ENCODE measurements around the gene ALKBH2. TPM values are rescaled to one million over a fixed set of nuclear protein-coding genes. Genes with fewer than 3 reads are reported as not detected.

The ALKBH2 gene
- total RNA-seq, 1 donor from 2014 or later: 16.4 TPM

DNA sequence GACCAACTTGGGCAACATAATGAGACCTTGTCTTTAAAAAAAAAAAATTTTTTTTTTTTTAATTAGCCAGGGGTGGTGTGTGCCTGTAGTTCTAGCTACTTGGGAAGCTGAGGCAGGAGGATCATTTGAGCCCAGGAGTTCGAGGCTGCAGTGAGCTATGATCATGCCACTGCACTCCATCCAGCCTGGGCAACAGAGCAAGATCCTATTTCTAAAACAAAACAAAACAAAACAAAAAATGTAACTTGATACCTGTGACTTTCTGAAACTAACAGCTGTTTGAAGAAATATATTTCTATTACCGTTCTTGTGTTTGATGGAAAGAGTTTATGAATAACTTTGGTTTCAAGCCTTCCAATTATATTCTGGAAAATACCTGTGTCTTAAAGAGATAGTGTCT lies 21.4 kb upstream of the ALKBH2 start:
- peaks cover 3% of the 10 kb centered on the region for H3K27me3 Mint-ChIP-seq (ENCODE audit: unreplicated experiment)
- no peaks in the 10 kb centered on the region for H3K36me3 Mint-ChIP-seq (ENCODE audit: unreplicated experiment)
- TF ChIP-seq, protein P1, sequence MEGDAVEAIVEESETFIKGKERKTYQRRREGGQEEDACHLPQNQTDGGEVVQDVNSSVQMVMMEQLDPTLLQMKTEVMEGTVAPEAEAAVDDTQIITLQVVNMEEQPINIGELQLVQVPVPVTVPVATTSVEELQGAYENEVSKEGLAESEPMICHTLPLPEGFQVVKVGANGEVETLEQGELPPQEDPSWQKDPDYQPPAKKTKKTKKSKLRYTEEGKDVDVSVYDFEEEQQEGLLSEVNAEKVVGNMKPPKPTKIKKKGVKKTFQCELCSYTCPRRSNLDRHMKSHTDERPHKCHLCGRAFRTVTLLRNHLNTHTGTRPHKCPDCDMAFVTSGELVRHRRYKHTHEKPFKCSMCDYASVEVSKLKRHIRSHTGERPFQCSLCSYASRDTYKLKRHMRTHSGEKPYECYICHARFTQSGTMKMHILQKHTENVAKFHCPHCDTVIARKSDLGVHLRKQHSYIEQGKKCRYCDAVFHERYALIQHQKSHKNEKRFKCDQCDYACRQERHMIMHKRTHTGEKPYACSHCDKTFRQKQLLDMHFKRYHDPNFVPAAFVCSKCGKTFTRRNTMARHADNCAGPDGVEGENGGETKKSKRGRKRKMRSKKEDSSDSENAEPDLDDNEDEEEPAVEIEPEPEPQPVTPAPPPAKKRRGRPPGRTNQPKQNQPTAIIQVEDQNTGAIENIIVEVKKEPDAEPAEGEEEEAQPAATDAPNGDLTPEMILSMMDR (IDR thresholded peaks at IDR 0.05; ENCODE audit: partially characterized antibody, unreplicated experiment): no peak
- H3K4me1 Mint-ChIP-seq (ENCODE audit: low read depth, unreplicated experiment): peaks cover 14% of the 10 kb centered on the region
- H3K4me3 Mint-ChIP-seq (ENCODE audit: unreplicated experiment): no peak overlapping the region
- H3K27ac Mint-ChIP-seq (ENCODE audit: unreplicated experiment): no peak overlapping the region
- no peak for DNase-seq
- H3K9me3 Mint-ChIP-seq (ENCODE audit: unreplicated experiment): peaks cover 2% of the 10 kb centered on the region

DNA sequence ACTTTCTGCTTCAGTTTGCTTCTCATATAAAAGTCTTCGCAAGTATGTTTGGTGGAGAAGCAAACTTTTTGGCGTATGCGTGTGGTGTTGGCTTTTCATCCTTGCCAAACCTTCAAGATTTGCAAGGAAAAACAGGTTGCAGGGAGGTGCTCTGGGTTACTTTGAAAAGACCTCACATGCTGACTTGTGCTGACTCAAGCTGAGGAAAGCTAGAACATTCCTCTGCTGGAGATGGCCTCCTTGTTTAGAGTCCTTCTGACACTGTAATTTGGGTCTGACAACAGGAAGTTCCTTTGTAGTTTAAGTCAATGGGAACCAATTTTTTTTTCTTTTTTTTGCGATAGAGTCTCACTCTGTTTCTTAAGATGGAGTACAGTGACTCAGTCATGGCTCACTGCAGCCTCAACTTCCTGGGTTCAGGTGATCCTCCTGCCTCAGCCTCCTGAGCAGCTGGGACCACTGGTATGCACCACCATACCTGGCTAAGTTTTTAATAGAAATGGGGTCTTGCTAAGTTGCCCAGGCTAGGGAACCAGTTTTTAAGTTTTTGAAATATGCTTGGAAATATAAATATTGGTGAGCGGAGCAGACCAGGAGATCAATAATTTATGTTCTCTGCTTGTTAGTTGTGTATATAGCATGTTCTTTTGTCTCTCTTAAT lies 20.5 kb upstream of the ALKBH2 start:
- no peaks in the 10 kb centered on the region for H3K36me3 Mint-ChIP-seq (ENCODE audit: unreplicated experiment)
- H3K9me3 Mint-ChIP-seq (ENCODE audit: unreplicated experiment): peaks cover 2% of the 10 kb centered on the region
- H3K27me3 Mint-ChIP-seq (ENCODE audit: unreplicated experiment): peaks cover 3% of the 10 kb centered on the region
- no peak for DNase-seq
- H3K4me1 Mint-ChIP-seq (ENCODE audit: low read depth, unreplicated experiment): peaks cover 14% of the 10 kb centered on the region
- H3K4me3 Mint-ChIP-seq (ENCODE audit: unreplicated experiment): no peak overlapping the region
- TF ChIP-seq, protein P1 (IDR thresholded peaks at IDR 0.05; ENCODE audit: partially characterized antibody, unreplicated experiment): no peak
- H3K27ac Mint-ChIP-seq (ENCODE audit: unreplicated experiment): no peak overlapping the region

DNA sequence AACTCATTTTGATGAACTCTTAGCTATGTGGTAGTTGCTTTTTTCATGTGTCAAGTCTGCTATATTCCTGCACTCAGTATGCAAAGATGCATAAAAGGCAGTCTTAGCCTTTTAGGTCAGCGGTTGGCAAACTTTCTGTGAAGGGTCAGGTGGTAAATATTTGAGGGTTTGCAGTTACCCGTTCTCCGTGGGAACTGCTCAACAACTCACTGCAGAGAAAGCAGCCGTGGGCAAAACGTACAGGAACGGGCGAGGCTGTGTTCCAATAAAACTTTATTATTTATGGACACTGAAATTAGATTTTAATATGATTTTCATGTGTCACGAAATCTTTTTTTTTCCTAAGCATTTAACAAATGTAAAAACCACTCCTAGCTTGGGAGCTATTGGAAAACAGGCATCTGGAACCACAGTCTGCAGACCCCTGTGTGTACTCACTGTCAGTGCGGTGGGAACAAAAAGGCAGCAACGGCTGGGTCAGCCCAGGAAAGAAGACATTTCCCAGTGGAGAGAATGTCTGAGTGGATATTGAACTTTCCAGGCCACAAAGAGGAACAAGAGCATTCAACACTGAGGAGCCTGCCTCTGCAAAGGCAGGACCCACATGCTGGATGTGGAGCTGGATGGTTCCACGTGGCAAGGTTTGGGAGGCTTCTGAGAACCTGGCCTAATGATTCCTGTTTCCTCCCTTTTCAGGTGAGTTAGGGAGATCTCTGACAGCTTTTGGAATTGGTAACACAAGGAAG lies 19.6 kb upstream of the ALKBH2 start:
- Mint-ChIP-seq H3K4me3 (ENCODE audit: unreplicated experiment) (no peak overlapping the region), H3K27ac (ENCODE audit: unreplicated experiment) (no peak overlapping the region), H3K9me3 (ENCODE audit: unreplicated experiment) (peaks cover 2% of the 10 kb centered on the region), H3K27me3 (ENCODE audit: unreplicated experiment) (peaks cover 3% of the 10 kb centered on the region), H3K36me3 (ENCODE audit: unreplicated experiment) (no peaks in the 10 kb centered on the region), H3K4me1 (ENCODE audit: low read depth, unreplicated experiment) (peaks cover 14% of the 10 kb centered on the region)
- DNase-seq: no peak
- TF ChIP-seq, protein P1 (IDR thresholded peaks at IDR 0.05; ENCODE audit: partially characterized antibody, unreplicated experiment): no peak

DNA sequence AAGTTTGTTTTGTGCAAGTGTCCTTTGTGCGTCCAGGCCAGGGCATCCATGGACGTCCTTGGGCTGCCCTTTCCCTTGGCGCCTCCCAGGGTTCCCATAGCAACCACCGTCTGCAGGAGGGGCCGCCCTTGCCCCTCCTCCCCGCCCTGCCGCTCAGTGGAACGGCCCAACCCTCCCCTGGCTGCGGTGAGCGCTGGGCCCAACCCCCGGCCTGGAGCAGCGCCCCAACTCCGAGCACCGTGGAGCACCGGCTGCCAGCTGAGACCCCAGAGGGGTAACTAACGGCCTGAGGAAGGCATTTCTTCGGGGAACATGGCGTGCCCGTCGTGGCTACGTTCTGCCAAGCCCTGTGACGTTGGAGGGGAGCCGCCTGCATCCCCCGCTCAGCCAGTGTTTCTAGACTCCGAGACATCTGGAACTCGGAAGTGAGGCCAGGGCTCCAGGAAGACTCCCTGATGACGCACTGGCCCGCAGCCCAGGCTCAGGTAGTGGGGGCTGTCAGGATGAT lies 17.8 kb upstream of the ALKBH2 start:
- peak overlapping the region; percentile 72 for H3K27ac Mint-ChIP-seq (ENCODE audit: unreplicated experiment)
- H3K27me3 Mint-ChIP-seq (ENCODE audit: unreplicated experiment): peaks cover 3% of the 10 kb centered on the region
- no peaks in the 10 kb centered on the region for H3K36me3 Mint-ChIP-seq (ENCODE audit: unreplicated experiment)
- H3K4me1 Mint-ChIP-seq (ENCODE audit: low read depth, unreplicated experiment): peaks cover 10% of the 10 kb centered on the region
- H3K4me3 Mint-ChIP-seq (ENCODE audit: unreplicated experiment): peak overlapping the region; percentile 58
- H3K9me3 Mint-ChIP-seq (ENCODE audit: unreplicated experiment): peaks cover 2% of the 10 kb centered on the region
- TF ChIP-seq, protein P1 (IDR thresholded peaks at IDR 0.05; ENCODE audit: partially characterized antibody, unreplicated experiment): no peak
- DNase-seq: peak; percentile 79
